Stimulated activated CD8-positive, alpha-beta memory T cell treated with anti-CD3 and anti-CD28 coated beads, Interleukin-15, amount 100 ng/mL, for 4 hours (primary cell): Measurements from ENCODE around the gene ANKRD37.
A peak's percentile ranks its signal among the peaks of the same experiment; 100 is the strongest.

Experiments used
- DNase-seq, 2 donors: peaks; one replicate each; pipeline ENCODE4 v3.0.0-alpha.2; 2020; ENCODE audit warnings: low read depth in 2 of 2

The ANKRD37 gene

GRCh38 chr4:185416955-185417354 is 20.3 kb downstream of the ANKRD37 start:
- no peak for DNase-seq

GRCh38 chr4:185421366-185422124 is 24.9 kb downstream of the ANKRD37 start:
- no peak for DNase-seq

- no peak for DNase-seq
These were observed 28.4 kb downstream of the ANKRD37 start for GRCh38 chr4:185424905-185425646.

- DNase-seq, result peak; percentile 71 to 85
These were observed 29.2 kb downstream of the ANKRD37 start, which contains the start of gene UFSP2 for GRCh38 chr4:185425647-185426352. TSS of gene UFSP2 (minus strand) at chr4:185425964. CDS start at chr4:185425868, 96 bp downstream.

- DNase-seq, result no peak
These were observed 30.5 kb downstream of the ANKRD37 start for GRCh38 chr4:185426960-185427688.

GRCh38 chr4:185429660-185430059 is 33.0 kb downstream of the ANKRD37 start:
- DNase-seq, result no peak

- no peak for DNase-seq
These were observed 38.8 kb downstream of the ANKRD37 start for GRCh38 chr4:185435466-185435865.

- DNase-seq, result no peak
These were observed 41.2 kb downstream of the ANKRD37 start for GRCh38 chr4:185437809-185438208.

GRCh38 chr4:185441479-185441878 is 44.8 kb downstream of the ANKRD37 start:
- no peak for DNase-seq

- no peak for DNase-seq
These were observed 48.6 kb downstream of the ANKRD37 start for GRCh38 chr4:185445209-185445608.
